CD14-positive monocyte (primary cell): Measurements from ENCODE around the gene TARBP1. TPM values are rescaled to one million over a fixed set of nuclear protein-coding genes. Genes with fewer than 3 reads are reported as not detected.
A peak's percentile ranks its signal among the peaks of the same experiment; 100 is the strongest.

ENCODE experiments used
- DNase-seq, 3 donors: peaks; one replicate each; pipeline ENCODE4 v3.0.0-alpha.2; 2011 to 2022
- H2AFZ ChIP-seq: 2 replicates; pipeline ENCODE4 v1.6.0; 2012; ENCODE audit warnings: mild to moderate bottlenecking, low read depth, low read length, inconsistent platforms; ENCODE audit not compliant: insufficient read depth, poor library complexity, severe bottlenecking
- H3K27ac ChIP-seq, 2 donors: 1 replicate in 1 of 2; 2 replicates in 1 of 2; pipeline ENCODE4 v1.5.1; 2012 to 2013; ENCODE audit warnings: low read length in 2 of 2, control low read depth in 1 of 2, inconsistent platforms in 1 of 2, low read depth in 1 of 2, mild to moderate bottlenecking in 1 of 2
- H3K27me3 ChIP-seq, 2 donors: one replicate each; pipeline versions ENCODE4 v1.6.0 to v1.6.1; 2011 to 2013; ENCODE audit warnings: low read length in 2 of 2; ENCODE audit not compliant: control insufficient read depth in 2 of 2, insufficient read depth in 2 of 2
- H3K36me3 ChIP-seq, 2 donors: replicated peaks in 1 of 2; 1 replicate in 1 of 2; 2 replicates in 1 of 2; pipeline versions ENCODE4 v1.5.1 to v1.6.1; 2012 to 2013; ENCODE audit warnings: low read length in 2 of 2, control low read depth in 1 of 2, inconsistent platforms in 1 of 2, mild to moderate bottlenecking in 1 of 2; ENCODE audit not compliant: insufficient read depth in 2 of 2, control insufficient read depth in 1 of 2
- H3K4me1 ChIP-seq, 2 donors: 1 replicate in 1 of 2; 2 replicates in 1 of 2; pipeline versions ENCODE4 v1.5.1 to v1.6.1; 2012 to 2013; ENCODE audit warnings: low read length in 2 of 2, control low read depth in 1 of 2, inconsistent platforms in 1 of 2, mild to moderate bottlenecking in 1 of 2, moderate library complexity in 1 of 2; ENCODE audit not compliant: insufficient read depth in 2 of 2, control insufficient read depth in 1 of 2
- H3K4me2 ChIP-seq: replicated peaks from 2 replicates; pipeline ENCODE3; 2012; ENCODE audit warnings: low read length, moderate library complexity, mild to moderate bottlenecking; ENCODE audit not compliant: poor library complexity, severe bottlenecking; ENCODE audit errors: extremely low read depth
- H3K4me3 ChIP-seq, 3 experiments: fragments of 200-600 bp in 1 of 3; sonication (generic) in 1 of 3; replicated peaks in 1 of 3; 1 replicate in 2 of 3; 2 replicates in 1 of 3; pipeline ENCODE4 v1.5.1; 2011 to 2013; ENCODE audit warnings: low read length in 3 of 3, mild to moderate bottlenecking in 3 of 3, control low read depth in 2 of 3, low read depth in 2 of 3, inconsistent platforms in 1 of 3, moderate library complexity in 1 of 3
- H3K79me2 ChIP-seq: 2 replicates; pipeline ENCODE4 v1.6.0; 2012; ENCODE audit warnings: mild to moderate bottlenecking, control low read depth, inconsistent platforms, low read length, moderate library complexity; ENCODE audit not compliant: insufficient read depth
- H3K9ac ChIP-seq: 2 replicates; pipeline ENCODE4 v1.6.0; 2017; ENCODE audit warnings: low read length, mild to moderate bottlenecking; ENCODE audit not compliant: insufficient read depth, poor library complexity, severe bottlenecking
- H3K9me3 ChIP-seq, 2 donors: replicated peaks in 1 of 2; 1 replicate in 1 of 2; 2 replicates in 1 of 2; pipeline versions ENCODE4 v1.5.1 to v1.6.1; 2012 to 2013; ENCODE audit warnings: low read length in 2 of 2, control low read depth in 1 of 2; ENCODE audit not compliant: control insufficient read depth in 1 of 2, insufficient read depth in 1 of 2
- H4K20me1 ChIP-seq: 2 replicates; pipeline ENCODE4 v1.6.0; 2012; ENCODE audit warnings: mild to moderate bottlenecking, low read length, control low read depth, moderate library complexity; ENCODE audit not compliant: insufficient read depth
- H3K27ac Mint-ChIP-seq, 7 donors: one replicate each; pipeline ENCODE4 v1.8.0; 2020; ENCODE audit warnings: mild to moderate bottlenecking in 7 of 7, mixed read lengths in 7 of 7, moderate library complexity in 6 of 7, inconsistent platforms in 2 of 7
- H3K27me3 Mint-ChIP-seq, 3 donors: one replicate each; pipeline ENCODE4 v1.8.0; 2021 to 2022; ENCODE audit warnings: low read depth in 3 of 3, mild to moderate bottlenecking in 3 of 3, mixed read lengths in 3 of 3, moderate library complexity in 3 of 3, inconsistent platforms in 1 of 3
- H3K36me3 Mint-ChIP-seq, 2 donors: one replicate each; pipeline ENCODE4 v1.8.0; 2020; ENCODE audit warnings: mixed read lengths in 2 of 2, inconsistent platforms in 1 of 2, mild to moderate bottlenecking in 1 of 2
- H3K4me1 Mint-ChIP-seq: one replicate; pipeline ENCODE4 v1.8.0; 2020; ENCODE audit warnings: mild to moderate bottlenecking, mixed read lengths
- H3K4me3 Mint-ChIP-seq, 2 donors: one replicate each; pipeline ENCODE4 v1.8.0; 2020; ENCODE audit warnings: mild to moderate bottlenecking in 2 of 2, mixed read lengths in 2 of 2, moderate library complexity in 1 of 2
- H3K9me3 Mint-ChIP-seq, 7 donors: one replicate each; pipeline ENCODE4 v1.8.0; 2020 to 2022; ENCODE audit warnings: mixed read lengths in 7 of 7, mild to moderate bottlenecking in 6 of 7, moderate library complexity in 6 of 7, inconsistent platforms in 2 of 7
- CTCF ChIP-seq: fragments of 200-600 bp; IDR thresholded peaks from one replicate; pipeline ENCODE4 v1.8.0; 2022; ENCODE audit warnings: antibody characterized with exemption, mild to moderate bottlenecking
- WGBS: methylation state at CpG from one replicate; pipeline ENCODE4 v1.1.5; 2013; ENCODE audit warnings: missing lambda C conversion rate; ENCODE audit not compliant: insufficient coverage; 5-methylcytosine and 5-hydroxymethylcytosine counted together
- intact Hi-C, 2 donors: fragments of 100-400 bp; cut with micrococcal nuclease; formaldehyde crosslinking; loops; one replicate each; pipeline versions ENCODE4 v1.15.0 to v1.15.1; 2023
- polyA plus RNA-seq, 3 donors: library from polyadenylated mRNA; depleted of rRNA in 1 of 3; unstranded in 2 of 3; stranded (reverse) in 1 of 3; fragments of 300-500 nt in 2 of 3; fragments of >200 nt in 1 of 3; fragmentation: Illumina TruSeq in 2 of 3; gene quantifications; 1 replicate in 2 of 3; 2 replicates in 1 of 3; pipeline ENCODE4 v1.2.3, GENCODE V29; 2012 to 2021

TARBP1 gene
- polyA plus RNA-seq, 3 donors: 1.4 to 30.9 (median 3.2) TPM

- Histone ChIP-seq H3K27me3 (no peaks in the 10 kb centered on the region), H4K20me1 (no peaks in the 10 kb centered on the region), H3K4me3 (no peak overlapping the region), H3K9ac (no peak overlapping the region), H3K36me3 (peaks cover 11 to 15% of the 10 kb centered on the region in 2 donors), H3K79me2 (peaks cover 24% of the 10 kb centered on the region), H2AFZ (no peak overlapping the region), H3K4me2 (no peak overlapping the region), H3K27ac (no peak overlapping the region), H3K4me1 (peaks cover 17 to 30% of the 10 kb centered on the region in 2 donors), H3K9me3 (no peaks in the 10 kb centered on the region)
- peaks cover 0 to 5% (median 0%) of the 10 kb centered on the region in 3 donors for H3K27me3 Mint-ChIP-seq
- peaks cover 12 to 13% of the 10 kb centered on the region in 2 donors for H3K36me3 Mint-ChIP-seq
- no peak overlapping the region for H3K27ac Mint-ChIP-seq
- 86% methylated on average over 1 of the region's 2 CpGs for WGBS
- no peaks in the 10 kb centered on the region for H3K9me3 Mint-ChIP-seq
- H3K4me3 Mint-ChIP-seq: no peak overlapping the region
- peaks cover 29% of the 10 kb centered on the region for H3K4me1 Mint-ChIP-seq
- TF ChIP-seq CTCF: no peak
- intact Hi-C loops: loop anchor here (5.0 kb wide), 1 partner anchor 44 kb away; no protein-coding TSS in a partner anchor
- no peak for DNase-seq
These were observed 107.6 kb downstream of the TARBP1 start for GRCh38 chr1:234371414-234371813.

- intact Hi-C loops: loop anchor here (5.0 kb wide), 1 partner anchor 42 kb away; no protein-coding TSS in a partner anchor
- peak overlapping the region in 1 of 7 donors; percentile 76 for H3K27ac Mint-ChIP-seq
- WGBS: no CpG with 5 or more reads among the region's 1 CpG
These were observed 109.2 kb downstream of the TARBP1 start for GRCh38 chr1:234369784-234370183.

More at GRCh38 chr1:234369784-234370183, 109.2 kb downstream of the TARBP1 start:
- Histone ChIP-seq H3K9me3 (no peaks in the 10 kb centered on the region), H3K79me2 (peaks cover 12% of the 10 kb centered on the region), H4K20me1 (no peaks in the 10 kb centered on the region), H2AFZ (no peak overlapping the region), H3K36me3 (no peaks in the 10 kb centered on the region), H3K4me1 (peaks cover 17 to 29% of the 10 kb centered on the region in 2 donors), H3K9ac (no peak overlapping the region), H3K4me3 (no peak overlapping the region), H3K4me2 (no peak overlapping the region), H3K27ac (no peak overlapping the region), H3K27me3 (no peaks in the 10 kb centered on the region)
- H3K4me1 Mint-ChIP-seq: peaks cover 26% of the 10 kb centered on the region
- no peaks in the 10 kb centered on the region for H3K9me3 Mint-ChIP-seq
- no peak overlapping the region for H3K4me3 Mint-ChIP-seq
- no peak for TF ChIP-seq CTCF
- H3K36me3 Mint-ChIP-seq: no peaks in the 10 kb centered on the region
- peaks cover 0 to 7% (median 4%) of the 10 kb centered on the region in 3 donors for H3K27me3 Mint-ChIP-seq
- peak in 2 of 3 donors; percentile 10 to 25 for DNase-seq
